Hindlimb muscle (tissue), 1 donor: ENCODE data around the gene NXPH4. TPM values are rescaled to one million over a fixed set of nuclear protein-coding genes. Genes with fewer than 3 reads are reported as not detected.

ENCODE experiments used
- DNase-seq: peaks from one replicate; pipeline ENCODE4 v3.0.0-alpha.2; 2013
- polyA plus RNA-seq: library from polyadenylated mRNA; unstranded; fragments of 120-200 nt; gene quantifications from one replicate; pipeline ENCODE4 v1.2.1, GENCODE V29; 2013; ENCODE audit not compliant: insufficient read length

Gene NXPH4
- polyA plus RNA-seq, 1 donor, result 2.7 TPM

DNA sequence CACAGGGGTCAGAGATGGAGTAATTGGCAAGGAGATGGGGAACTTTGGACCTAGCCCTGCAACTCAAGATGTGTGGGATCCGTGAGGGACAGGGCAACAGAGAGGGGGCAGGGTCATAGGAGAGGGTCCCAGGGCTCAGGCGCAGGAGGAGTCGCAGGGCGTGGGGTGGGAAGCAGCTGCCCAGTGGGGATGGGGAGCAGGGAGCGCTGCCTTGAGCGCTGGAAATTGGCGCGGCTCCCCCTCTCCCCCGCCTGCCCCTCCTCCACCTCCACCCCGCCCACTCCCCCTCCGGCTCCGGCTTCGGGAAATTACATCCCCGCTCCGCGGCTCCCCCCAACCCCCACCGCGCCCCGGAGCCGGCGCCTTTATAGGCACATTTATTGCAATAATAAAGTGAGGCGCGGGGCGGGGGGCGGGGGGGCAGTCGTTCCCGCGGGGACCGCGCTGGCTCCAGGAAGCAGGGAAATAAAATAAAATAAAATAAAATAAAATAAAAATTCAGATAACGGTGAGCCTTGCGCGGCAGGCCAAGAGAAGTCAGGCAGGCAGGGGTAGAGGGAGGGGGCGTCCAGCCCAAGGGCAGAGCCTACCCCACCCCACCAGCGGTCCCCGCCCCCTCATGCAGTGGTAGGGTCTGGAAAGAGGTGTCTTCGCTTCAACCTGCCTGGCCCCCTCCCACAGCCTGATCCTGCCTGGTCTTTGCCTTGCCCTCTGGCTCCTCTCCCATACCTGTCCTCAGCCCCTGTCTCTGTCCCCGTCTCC lies 3.6 kb downstream of the NXPH4 start:
- DNase-seq, result no peak

DNA sequence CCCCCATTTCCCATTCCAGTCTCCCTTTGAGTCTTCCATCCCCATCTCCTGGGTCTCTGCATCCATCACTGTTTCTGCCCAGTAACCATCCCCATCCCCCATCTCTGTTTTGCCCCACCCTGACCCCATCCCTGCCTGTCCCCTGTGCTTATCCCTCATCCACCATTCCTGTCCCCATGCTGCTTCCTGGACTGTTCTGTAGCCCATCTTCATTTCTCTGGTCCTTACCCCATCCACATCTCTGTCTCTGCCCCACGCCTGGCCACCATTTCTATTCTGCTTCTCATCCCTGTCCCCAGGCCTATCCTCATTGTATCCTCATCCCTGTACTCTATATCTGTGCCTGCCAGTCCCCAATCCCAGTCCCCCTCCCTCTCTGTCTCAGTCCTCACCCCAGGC lies 4.2 kb downstream of the NXPH4 start:
- no peak for DNase-seq

DNA sequence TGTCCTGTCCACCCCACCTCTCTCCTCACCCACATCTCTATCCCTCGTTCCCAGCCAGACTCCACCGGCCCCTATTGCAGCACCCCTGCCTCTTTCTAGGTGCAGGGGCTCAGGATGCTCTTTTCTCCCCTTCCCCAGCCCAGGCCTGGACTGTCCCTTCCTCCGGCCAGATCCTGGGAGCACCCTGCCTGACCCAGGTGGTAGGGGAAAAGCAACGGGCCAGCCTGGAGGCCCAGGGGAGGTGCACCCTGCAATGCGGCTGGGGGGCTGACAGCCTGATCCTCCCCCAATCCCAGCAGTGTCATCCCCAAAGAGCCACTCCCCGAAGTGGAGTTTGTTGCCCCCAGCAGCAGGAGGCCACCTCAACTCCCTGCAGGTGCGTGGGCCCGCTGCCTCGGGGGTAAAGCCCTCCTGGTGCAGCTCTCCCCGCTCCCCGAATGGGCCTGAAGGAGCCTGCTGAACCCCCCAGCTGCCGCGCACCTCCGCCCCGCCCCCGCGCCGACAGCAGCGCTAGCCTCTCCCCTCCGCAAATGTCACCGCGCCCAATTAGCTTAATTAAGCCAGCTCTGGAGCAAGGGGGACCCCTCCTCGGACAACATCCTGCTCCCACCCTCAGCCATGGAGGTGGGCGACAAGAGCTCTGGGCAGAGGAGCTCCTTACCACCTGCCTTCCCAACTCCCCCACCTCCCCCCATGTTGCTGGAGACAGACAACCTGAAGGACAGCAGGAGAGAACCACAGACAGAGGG lies 4.7 kb downstream of the NXPH4 start:
- DNase-seq, result no peak

DNA sequence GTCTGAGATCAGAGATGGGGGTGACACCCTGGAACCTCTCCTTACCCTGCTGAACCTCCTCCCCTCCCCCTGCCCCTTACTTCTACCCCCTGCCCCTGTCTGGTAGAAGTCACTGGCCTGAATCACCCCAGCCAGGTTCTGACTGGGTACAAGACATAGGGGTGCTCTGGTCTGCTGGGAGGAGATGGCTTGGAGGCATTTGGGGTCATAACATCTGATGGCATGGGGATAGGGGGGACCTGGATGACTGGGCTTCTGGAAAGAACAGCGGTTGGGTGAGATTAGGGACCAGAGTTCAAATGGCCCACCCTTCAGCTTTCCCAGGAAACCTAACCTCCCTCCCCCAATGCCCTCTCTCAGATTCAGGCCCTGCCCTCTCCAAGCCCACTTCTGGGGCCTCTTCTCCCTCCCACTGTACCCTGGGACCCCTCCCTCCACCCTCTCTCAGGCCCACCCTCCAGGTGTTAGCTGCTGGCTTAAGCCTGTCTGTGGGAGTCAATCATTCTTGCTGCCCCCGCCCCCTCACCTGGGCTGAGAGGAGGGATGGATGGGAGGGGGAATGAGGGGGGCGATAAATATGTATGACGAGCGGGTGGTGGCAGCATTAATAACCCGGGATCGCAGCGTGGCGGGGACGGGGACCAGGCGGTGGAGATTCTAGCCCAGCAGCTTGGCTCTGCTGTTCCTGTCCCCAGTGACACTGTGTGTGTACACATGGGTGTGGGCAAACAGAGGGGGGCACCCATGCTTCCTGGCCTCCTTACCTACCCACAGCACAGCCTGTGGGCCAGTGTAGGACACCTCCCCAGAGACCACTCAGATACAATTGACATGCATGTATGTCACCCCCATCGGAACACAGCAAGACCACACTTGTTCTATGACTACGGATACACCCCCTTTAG lies 5.9 kb downstream of the NXPH4 start:
- no peak for DNase-seq

DNA sequence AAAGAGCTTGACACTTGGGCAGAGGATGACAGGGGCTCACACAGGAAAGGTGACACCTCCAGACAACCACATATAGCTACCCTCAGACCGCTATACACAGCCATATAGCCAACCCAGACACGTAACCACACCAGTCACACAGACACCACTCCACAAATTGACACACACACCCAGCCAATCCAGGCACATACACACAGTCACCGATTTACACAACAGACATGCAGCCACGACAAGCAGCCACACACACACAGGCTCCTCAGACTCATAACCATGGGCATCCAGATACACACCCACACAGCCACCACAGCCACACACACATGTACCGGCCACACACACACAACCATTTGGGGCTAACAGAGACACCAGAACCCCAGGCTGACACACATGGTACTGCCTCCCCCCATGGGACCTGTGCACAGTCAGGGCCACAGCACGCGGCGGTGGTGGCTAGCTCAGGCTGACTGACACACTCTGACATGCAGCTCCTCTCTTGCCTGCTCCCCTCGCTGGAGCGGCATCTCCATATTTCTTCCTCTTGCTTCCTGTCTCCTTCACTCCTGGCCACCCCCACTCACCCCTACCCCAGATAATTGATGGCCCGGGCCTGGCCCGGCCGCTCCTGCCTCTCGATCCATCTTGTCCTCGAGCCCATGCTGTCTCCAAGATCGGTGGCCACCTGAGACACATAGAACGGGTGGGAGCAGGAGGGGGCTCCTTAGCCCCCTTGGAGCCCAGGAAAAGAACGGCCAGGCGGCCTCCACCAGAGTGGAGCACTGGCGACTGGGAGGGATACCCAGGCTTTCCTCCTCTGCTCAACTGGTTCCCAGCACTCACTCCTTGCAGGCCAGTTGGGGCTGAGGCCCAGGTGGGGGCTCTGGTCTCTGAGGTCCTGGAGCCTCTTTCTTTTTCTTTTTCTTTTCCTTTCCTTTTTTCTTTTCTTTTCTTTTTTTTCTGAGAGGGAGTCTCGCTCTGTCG lies 6.9 kb downstream of the NXPH4 start:
- DNase-seq, result no peak

DNA sequence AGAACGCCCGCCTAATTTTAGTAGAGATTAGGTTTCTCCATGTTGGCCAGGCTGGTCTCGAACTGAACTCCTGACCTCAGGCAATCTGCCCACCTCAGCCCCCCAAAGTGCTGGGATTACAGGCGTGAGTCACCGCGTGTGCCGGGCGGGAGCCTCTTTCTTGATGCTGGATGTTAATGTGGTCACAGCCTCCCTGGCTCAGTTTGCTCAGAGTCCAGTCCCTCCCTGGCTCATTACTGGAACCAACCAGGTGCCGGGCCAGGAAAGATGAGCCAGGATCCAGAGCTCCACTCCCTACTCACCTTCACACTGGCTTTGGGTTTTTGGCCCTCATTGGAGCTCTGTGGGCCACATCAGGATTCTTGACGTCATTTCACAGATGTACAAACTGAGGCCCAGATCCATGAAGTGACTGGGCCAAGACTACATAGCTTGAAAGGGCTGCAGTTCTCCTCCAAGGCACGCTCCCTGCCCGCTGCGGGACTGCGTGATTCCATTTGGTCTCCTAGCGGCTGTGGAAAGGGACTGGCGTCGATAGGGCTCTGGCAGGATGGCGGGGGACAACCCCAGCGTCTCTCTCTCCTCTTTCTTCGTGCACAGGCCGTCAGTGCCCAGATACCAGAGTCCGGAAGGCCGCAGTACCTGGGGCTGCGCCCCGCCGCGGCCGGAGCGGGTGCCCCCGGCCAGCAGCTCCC lies 7.8 kb downstream of the NXPH4 start:
- DNase-seq, result no peak

DNA sequence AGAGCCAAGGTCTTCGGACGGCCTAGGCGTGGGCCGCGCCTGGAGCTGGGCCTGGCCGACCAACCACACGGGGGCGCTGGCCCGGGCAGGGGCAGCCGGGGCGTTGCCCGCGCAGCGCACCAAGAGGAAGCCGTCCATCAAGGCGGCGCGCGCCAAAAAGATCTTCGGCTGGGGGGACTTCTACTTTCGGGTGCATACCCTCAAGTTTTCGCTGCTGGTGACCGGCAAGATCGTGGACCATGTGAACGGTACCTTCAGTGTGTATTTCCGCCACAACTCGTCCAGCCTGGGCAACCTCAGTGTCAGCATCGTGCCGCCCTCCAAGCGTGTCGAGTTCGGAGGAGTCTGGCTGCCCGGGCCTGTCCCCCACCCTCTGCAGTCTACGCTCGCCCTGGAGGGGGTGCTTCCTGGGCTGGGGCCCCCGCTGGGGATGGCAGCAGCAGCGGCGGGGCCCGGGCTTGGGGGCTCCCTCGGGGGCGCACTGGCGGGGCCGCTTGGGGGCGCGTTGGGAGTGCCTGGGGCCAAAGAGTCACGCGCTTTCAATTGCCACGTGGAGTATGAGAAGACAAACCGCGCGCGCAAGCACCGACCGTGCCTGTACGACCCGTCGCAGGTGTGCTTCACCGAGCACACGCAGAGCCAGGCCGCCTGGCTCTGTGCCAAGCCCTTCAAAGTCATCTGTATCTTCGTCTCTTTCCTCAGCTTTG lies 8.5 kb downstream of the NXPH4 start:
- DNase-seq, result no peak

DNA sequence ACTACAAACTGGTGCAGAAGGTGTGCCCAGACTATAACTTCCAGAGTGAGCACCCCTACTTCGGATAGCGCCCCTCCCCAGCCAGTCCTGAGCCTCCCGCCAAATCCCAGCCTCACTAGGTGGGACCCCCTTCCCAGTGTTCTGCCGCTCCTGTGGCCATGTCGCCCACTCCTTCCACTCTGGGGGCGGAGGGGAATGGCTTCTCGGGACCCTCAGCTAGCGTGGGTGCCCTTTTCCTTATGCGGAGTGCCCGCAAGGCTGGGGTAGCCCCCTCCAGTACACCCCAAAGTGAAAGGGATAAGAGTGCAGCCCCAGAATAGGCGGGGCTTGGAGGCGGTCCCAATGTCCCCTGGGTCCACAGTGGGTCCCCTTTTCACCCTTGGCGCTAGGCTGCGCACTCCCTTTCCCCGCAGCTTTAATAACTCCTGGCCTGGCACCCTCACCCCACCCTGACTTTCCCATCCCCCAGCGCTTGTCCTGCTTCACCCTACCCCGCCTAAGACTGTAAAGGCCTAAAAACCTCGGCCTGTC lies 9.2 kb downstream of the NXPH4 start:
- DNase-seq, result no peak

DNA sequence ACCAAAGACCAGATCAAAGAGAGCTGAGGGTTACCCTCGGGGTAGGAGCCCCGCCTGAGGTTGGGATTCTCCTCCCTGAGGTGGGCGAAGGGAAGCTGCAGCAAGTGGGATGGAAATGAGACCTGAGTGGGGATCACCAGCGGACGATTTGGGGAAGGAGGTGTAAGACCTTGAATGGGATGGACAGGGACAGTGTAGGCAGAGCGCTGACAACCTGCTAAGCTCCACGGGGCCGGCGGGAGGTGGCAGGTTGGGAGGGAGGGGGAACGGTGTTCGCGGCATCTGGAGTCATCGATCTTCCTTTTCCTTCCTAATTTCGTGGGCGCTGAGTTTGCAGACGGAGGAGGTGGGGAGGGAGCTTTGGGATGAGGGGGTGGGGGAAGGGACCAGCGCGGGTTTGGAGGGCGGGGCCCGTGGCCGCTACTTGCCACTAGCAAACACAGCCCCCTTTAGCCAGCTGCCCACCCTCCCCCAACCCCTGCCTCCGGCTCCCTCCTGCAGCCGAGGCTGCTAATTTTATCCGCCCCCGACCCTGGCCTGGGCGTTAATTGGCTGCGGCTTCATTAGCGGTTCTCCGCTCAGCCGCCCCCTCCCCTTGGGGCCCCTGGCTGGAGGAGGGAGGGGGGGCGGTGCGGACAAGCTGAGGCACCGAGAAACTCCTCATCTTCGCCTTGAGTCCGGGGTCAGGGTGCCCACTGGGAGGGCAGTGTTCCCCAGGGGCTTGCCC lies 10.2 kb downstream of the NXPH4 start:
- no peak for DNase-seq

DNA sequence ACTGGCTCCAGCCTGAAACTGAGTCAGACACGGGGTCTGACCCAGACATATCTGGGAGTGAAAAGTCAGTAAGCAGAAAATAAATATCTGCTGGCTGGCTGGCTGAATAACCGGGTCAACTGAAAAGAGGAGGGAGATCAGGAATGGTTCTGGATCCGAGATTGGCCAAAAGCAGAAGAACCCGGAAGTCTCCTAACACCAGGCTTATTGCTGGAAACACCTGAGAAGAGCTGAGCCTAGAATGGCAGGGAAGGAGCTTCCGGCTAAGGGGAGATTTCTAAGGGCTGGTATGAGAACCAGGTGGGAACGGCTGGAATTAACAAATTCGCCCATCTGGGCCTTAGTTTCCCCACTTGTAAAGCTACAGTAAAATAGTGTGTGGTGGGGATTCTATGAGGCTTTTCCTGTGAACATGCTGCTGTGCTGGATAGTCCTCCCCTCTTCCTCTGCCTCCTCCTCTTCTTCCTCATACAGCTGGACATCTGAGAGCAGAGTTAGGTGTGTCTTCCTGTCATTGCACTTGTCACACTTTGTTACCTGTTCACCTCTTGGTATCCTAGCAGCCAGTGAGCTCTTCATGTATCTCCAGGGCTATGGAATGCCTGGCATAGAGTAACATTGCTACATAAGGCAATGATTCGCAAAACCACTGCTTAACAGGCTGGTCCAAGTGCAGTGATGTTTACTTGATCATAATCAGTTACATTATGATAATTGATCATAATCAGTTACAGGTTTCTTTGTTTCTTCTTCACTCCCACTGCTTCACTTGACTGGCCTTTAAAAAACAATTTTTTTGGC lies 10.9 kb downstream of the NXPH4 start:
- no peak for DNase-seq

DNA sequence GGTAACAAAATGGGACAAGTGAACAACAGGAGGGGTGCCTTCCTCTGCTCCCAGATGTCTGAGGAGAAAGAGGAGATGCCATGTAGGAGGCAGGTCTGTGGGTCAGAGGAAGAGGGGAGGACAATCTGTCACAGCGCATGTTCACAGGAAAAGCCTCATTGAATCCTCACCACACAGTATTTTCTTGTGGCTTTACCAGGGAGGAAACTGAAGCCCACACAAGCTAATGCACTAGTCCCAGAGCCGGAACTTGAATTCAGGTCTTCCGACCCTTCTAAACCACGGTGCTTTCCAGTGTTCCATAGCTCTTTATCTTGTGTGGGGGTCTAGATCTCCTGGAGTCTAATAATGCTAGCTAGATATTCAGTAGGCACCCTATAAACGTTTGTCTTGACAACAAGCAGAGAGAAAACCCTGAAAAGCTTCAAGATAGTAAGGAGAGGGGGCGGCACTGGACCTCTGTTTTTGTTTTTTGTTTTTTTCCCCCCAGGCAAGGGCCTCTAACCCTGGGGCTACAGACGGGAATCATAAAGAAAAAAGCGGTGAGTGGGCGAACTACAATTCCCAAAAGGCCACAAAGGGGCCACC lies 12.5 kb downstream of the NXPH4 start:
- no peak for DNase-seq

DNA sequence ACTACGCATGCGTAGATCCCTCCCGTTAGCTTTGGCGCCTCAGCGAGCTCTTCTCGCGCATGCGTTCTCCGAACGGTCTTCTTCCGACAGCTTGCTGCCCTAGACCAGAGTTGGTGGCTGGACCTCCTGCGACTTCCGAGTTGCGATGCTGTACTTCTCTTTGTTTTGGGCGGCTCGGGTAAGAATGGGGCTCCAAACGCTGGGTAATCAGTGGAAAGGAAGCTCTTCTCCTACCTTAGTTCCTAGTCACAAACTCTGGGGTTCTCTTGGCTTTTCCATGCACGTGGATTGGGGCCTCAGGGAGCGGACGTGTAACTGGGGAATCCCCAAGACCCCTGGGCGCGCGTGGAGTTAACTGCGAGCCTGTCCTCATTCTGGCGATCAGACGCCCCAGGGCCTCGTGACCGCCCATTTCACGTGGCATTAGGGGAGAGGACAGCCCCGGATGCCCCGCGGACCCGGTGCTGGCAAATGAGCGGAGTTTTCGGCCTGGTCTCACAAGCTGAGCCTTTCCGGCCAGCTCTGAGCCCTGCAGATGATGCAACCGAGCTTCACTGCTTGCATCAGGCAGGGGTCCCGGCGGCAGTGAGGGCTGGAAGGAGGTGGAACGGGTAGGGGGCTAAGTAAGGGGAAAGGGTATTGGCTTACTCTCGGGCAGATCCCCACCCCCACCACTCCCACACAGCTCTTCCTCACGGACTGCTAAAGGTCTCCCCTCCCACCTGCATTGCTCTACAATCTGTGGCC lies 13.2 kb downstream of the NXPH4 start, which contains the start of gene SHMT2:
TSS of gene SHMT2 (plus strand) at position 78 of the 747 bp plus-strand sequence. CDS start at position 146, 68 bp downstream.
- peak; percentile 95 for DNase-seq

DNA sequence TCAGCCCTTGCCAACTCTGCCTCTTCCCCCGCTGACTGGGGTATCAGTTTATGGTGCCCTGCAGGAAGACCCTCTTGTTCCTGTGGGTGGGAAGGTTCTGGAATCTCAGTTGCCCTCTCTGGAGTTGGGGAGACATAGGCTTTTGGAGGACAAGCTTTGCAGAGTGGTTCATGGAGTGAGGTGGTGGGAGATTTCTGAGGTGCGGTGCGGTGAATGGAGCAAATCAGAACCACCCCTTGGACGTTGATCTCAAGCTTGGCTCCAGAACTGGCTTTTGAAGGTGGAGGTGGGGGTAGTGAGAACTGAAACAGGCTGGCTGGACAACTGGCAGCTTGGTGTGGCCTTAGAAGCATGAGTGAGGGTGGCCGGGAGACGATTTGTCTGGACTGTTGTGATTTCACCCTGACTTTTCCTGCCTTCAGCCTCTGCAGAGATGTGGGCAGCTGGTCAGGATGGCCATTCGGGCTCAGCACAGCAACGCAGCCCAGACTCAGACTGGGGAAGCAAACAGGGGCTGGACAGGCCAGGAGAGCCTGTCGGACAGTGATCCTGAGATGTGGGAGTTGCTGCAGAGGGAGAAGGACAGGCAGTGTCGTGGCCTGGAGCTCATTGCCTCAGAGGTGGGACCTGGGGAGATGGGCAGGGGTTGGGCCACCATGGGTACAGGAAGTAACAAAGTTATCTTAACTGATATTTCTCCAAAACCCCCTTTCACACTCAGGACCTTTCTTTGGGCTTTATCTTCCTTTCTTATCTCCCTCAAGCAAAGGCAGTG lies 14.0 kb downstream of the NXPH4 start:
- DNase-seq, result no peak

DNA sequence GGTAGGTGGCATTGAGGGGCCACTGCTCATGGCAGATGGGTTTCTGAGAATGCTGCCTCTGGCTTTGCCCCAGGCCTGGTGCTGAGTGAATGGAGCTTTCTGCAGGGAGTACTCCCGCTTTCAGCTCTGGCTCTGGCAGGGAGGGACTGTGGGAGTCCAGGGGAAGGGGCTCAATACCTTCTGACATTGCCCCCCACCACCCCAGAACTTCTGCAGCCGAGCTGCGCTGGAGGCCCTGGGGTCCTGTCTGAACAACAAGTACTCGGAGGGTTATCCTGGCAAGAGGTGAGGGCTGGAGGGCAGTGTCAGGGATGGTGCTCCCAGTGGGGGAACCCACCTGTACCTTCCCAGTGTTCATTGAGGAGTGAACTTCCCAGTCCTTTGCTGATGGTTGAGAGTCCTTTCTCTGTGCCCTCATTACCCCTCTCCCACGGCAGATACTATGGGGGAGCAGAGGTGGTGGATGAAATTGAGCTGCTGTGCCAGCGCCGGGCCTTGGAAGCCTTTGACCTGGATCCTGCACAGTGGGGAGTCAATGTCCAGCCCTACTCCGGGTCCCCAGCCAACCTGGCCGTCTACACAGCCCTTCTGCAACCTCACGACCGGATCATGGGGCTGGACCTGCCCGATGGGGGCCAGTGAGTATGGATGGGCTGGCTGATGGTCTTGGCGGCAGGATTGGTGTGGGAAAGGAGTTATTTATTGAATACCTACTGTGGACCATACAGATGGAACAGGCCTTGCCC lies 14.9 kb downstream of the NXPH4 start:
- no peak for DNase-seq

DNA sequence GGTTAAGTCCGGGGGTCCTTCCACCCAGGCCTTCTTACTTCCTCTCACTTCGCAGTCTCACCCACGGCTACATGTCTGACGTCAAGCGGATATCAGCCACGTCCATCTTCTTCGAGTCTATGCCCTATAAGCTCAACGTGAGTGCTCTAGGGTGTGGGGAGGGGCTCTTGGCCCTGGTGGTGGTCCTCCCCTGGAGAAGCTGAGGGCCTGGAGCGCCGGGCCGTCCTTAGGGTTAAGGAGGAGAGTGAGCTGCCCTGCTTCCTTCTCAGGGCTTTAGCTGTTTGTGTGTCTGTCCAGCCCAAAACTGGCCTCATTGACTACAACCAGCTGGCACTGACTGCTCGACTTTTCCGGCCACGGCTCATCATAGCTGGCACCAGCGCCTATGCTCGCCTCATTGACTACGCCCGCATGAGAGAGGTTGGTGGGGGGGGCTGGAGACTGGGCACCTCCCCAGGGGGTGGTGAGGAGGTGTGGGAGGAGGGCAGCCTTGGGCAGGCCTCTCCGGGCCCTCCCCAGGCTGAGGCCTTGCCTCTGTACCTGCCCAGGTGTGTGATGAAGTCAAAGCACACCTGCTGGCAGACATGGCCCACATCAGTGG lies 15.7 kb downstream of the NXPH4 start:
- DNase-seq, result no peak
